MCF 10A (cell line): Measurements from ENCODE around the gene ZNF267. TPM values are rescaled to one million over a fixed set of nuclear protein-coding genes. Genes with fewer than 3 reads are reported as not detected.

ENCODE experiments used
- BruUV-seq: library from RNA; stranded (reverse); fragments of 400-500 nt; replicated peaks from 2 replicates; lab custom pipeline; 2021; lab: Mats Ljungman, UMichigan
- CTCF ChIA-PET: fragments of 300-600 bp; sonication (Branson Sonifier 250); formaldehyde crosslinking; extraction: SDS; loops from one replicate; lab custom pipeline; 2021; ENCODE audit warnings: antibody characterized with exemption, inconsistent platforms; lab: Yijun Ruan, JAX
- POLR2A ChIA-PET: fragments of 300-600, 350-650 bp; sonication (Branson Sonifier 250); formaldehyde crosslinking; extraction: SDS; loops from one replicate; lab custom pipeline; 2020; ENCODE audit warnings: antibody characterized with exemption, inconsistent platforms; lab: Yijun Ruan, JAX
- DNase-seq: peaks from one replicate; pipeline ENCODE4 v3.0.0-alpha.2; 2018; ENCODE audit not compliant: unreplicated experiment
- H3K27ac Mint-ChIP-seq: one replicate; pipeline ENCODE4 v1.8.0; 2022; ENCODE audit warnings: mild to moderate bottlenecking, low read depth, mixed read lengths; ENCODE audit not compliant: unreplicated experiment
- H3K27me3 Mint-ChIP-seq: one replicate; pipeline ENCODE4 v1.8.0; 2022; ENCODE audit warnings: mixed read lengths; ENCODE audit not compliant: insufficient read depth, unreplicated experiment
- H3K36me3 Mint-ChIP-seq: one replicate; pipeline ENCODE4 v1.8.0; 2022; ENCODE audit warnings: mild to moderate bottlenecking, moderate library complexity, mixed read lengths; ENCODE audit not compliant: insufficient read depth, unreplicated experiment
- H3K4me1 Mint-ChIP-seq: one replicate; pipeline ENCODE4 v1.8.0; 2022; ENCODE audit warnings: mixed read lengths; ENCODE audit not compliant: insufficient read depth, unreplicated experiment
- H3K4me3 Mint-ChIP-seq: one replicate; pipeline ENCODE4 v1.8.0; 2022; ENCODE audit warnings: mild to moderate bottlenecking, moderate library complexity, mixed read lengths; ENCODE audit not compliant: unreplicated experiment
- H3K9me3 Mint-ChIP-seq: one replicate; pipeline ENCODE4 v1.8.0; 2022; ENCODE audit warnings: mixed read lengths; ENCODE audit not compliant: unreplicated experiment
- CTCF ChIP-seq: fragments of 200-600 bp; IDR thresholded peaks from one replicate; pipeline ENCODE4 v1.8.0; 2022; ENCODE audit warnings: antibody characterized with exemption, mild to moderate bottlenecking; ENCODE audit not compliant: unreplicated experiment
- intact Hi-C: fragments of 100-400 bp; cut with micrococcal nuclease; formaldehyde crosslinking; loops from 2 replicates; pipeline ENCODE4 v1.14.1; 2022
- total RNA-seq: library from RNA; stranded (reverse); gene quantifications from 2 replicates; pipeline ENCODE4 v1.2.3, GENCODE V29; 2022

The ZNF267 gene
- total RNA-seq, 1 experiment from 2014 or later, result 10.1 TPM

- no TSS peak for BruUV-seq
- POLR2A ChIA-PET, result no interaction called here
- Mint-ChIP-seq H3K27ac (no peak overlapping the region), H3K4me1 (no peaks in the 10 kb centered on the region), H3K9me3 (peaks cover 14% of the 10 kb centered on the region), H3K36me3 (no peaks in the 10 kb centered on the region), H3K27me3 (peaks cover 22% of the 10 kb centered on the region), H3K4me3 (no peak overlapping the region)
- intact Hi-C loops, result no loop called here
- no peak for TF ChIP-seq CTCF
- DNase-seq, result no peak
- CTCF ChIA-PET, result interaction anchor here (0.7 to 3.3 kb wide), 2 partner anchors 15 to 97 kb away, joined by 3 to 18 read pairs; no protein-coding TSS in a partner anchor
Measured at GRCh38 chr16:31853291-31853690, 20.3 kb upstream of the ZNF267 start.

DNA sequence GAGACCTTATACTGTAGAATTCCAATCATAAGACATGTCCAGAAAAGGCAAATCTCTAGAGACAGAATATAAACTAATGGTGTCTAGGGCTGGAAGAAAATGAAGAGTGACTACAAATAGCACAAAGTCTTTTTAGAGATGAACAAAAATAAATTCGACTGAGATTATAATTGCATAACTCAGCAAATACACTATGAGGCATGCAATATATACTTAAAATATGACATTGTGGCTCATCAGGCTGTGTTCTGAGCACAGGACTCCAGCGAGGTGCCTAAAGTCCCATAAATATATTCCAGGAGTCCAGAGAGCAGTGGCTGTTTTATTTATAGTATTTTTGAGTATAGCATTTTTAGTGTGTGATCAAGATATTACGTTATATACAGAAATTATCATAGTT lies 13.1 kb upstream of the ZNF267 start:
- no peaks in the 10 kb centered on the region for H3K36me3 Mint-ChIP-seq
- no TSS peak for BruUV-seq
- intact Hi-C loops, result no loop called here
- H3K9me3 Mint-ChIP-seq, result no peaks in the 10 kb centered on the region
- no peak overlapping the region for H3K4me3 Mint-ChIP-seq
- no peak overlapping the region for H3K27ac Mint-ChIP-seq
- POLR2A ChIA-PET, result no interaction called here
- H3K4me1 Mint-ChIP-seq, result no peaks in the 10 kb centered on the region
- peaks cover 48% of the 10 kb centered on the region for H3K27me3 Mint-ChIP-seq
- no peak for TF ChIP-seq CTCF
- CTCF ChIA-PET, result interaction anchor here (7.9 kb wide), 1 partner anchor 10 kb away, joined by 108 read pairs; the partner anchor contains the start of gene ZNF267
- DNase-seq, result no peak

DNA sequence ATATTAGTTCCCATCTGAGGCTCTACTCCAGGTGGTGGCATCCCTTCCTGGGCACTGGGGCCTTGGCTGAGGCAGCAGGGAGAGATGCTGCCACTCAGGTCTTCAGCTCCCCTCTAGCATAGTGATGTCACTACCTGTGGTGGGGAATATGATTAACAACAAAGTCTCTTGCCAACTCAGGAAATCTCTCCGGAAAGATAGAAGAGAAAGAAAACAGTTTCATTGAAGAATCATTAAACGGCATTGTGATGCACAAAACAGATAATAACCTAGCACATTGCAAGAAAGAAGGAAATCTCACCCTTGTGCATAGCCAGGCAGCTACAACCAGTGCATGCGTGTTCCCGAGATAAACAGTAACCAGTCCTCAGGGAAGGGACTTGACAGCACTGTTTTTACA lies 12.2 kb upstream of the ZNF267 start:
- Mint-ChIP-seq H3K4me1 (no peaks in the 10 kb centered on the region), H3K9me3 (no peaks in the 10 kb centered on the region), H3K4me3 (no peak overlapping the region), H3K27me3 (peaks cover 38% of the 10 kb centered on the region), H3K36me3 (no peaks in the 10 kb centered on the region), H3K27ac (no peak overlapping the region)
- BruUV-seq, result no TSS peak
- CTCF ChIA-PET, result interaction anchor here (0.7 to 7.9 kb wide), 4 partner anchors 9 to 876 kb away, joined by 3 to 108 read pairs (median 6); partner anchors contain the start of genes HSD3B7 and ZNF267
- DNase-seq, result no peak
- no peak for TF ChIP-seq CTCF
- POLR2A ChIA-PET, result no interaction called here
- intact Hi-C loops, result no loop called here

GRCh38 chr16:31862761-31863160 lies 10.8 kb upstream of the ZNF267 start:
- H3K36me3 Mint-ChIP-seq, result no peaks in the 10 kb centered on the region
- no peak overlapping the region for H3K27ac Mint-ChIP-seq
- no TSS peak for BruUV-seq
- no peaks in the 10 kb centered on the region for H3K4me1 Mint-ChIP-seq
- no peaks in the 10 kb centered on the region for H3K9me3 Mint-ChIP-seq
- no peak overlapping the region for H3K4me3 Mint-ChIP-seq
- POLR2A ChIA-PET, result no interaction called here
- CTCF ChIA-PET, result interaction anchor here (0.6 to 7.9 kb wide), 3 partner anchors 8 to 878 kb away, joined by 4 to 108 read pairs (median 10); partner anchors contain the start of genes HSD3B7 and ZNF267
- TF ChIP-seq CTCF, result no peak
- intact Hi-C loops, result no loop called here
- no peak for DNase-seq
- H3K27me3 Mint-ChIP-seq, result peaks cover 30% of the 10 kb centered on the region
